H9 (cell line): ENCODE results near the gene PARP1. TPM values are rescaled to one million over a fixed set of nuclear protein-coding genes. Genes with fewer than 3 reads are reported as not detected.

Source experiments
- DNase-seq: peaks from one replicate; pipeline ENCODE4 v3.0.0-alpha.2; 2017
- H2AFZ ChIP-seq: one replicate; pipeline ENCODE4 v1.6.1; 2013; ENCODE audit warnings: mild to moderate bottlenecking, low read length, control low read depth, moderate library complexity
- H2AK5ac ChIP-seq: 2 replicates; pipeline ENCODE4 v1.6.1; 2013; ENCODE audit warnings: low read length, control low read depth, mixed read lengths; ENCODE audit not compliant: insufficient read length
- H2BK120ac ChIP-seq: one replicate; pipeline ENCODE4 v1.6.1; 2013; ENCODE audit warnings: low read depth, mild to moderate bottlenecking, low read length, control low read depth, inconsistent platforms; ENCODE audit not compliant: poor library complexity, severe bottlenecking
- H2BK12ac ChIP-seq: 2 replicates; pipeline ENCODE4 v1.6.1; 2013; ENCODE audit warnings: low read length, control low read depth, mixed read lengths, low read depth; ENCODE audit not compliant: insufficient read length
- H2BK15ac ChIP-seq: 2 replicates; pipeline ENCODE4 v1.6.1; 2013; ENCODE audit warnings: low read depth, low read length, control low read depth
- H2BK20ac ChIP-seq: one replicate; pipeline ENCODE4 v1.6.1; 2013; ENCODE audit warnings: low read depth, mild to moderate bottlenecking, low read length, control low read depth, inconsistent platforms; ENCODE audit not compliant: poor library complexity, severe bottlenecking
- H2BK5ac ChIP-seq: 2 replicates; pipeline ENCODE4 v1.6.1; 2013; ENCODE audit warnings: low read length, control low read depth, mixed read lengths; ENCODE audit not compliant: insufficient read length
- H3K14ac ChIP-seq: 2 replicates; pipeline ENCODE4 v1.6.1; 2013; ENCODE audit warnings: low read length, control low read depth; ENCODE audit not compliant: insufficient read depth
- H3K18ac ChIP-seq: 2 replicates; pipeline ENCODE4 v1.6.1; 2013; ENCODE audit warnings: low read depth, mild to moderate bottlenecking, mixed read lengths, low read length, control low read depth; ENCODE audit not compliant: insufficient read length
- H3K23ac ChIP-seq: 2 replicates; pipeline ENCODE4 v1.6.1; 2013; ENCODE audit warnings: low read length, control low read depth, mixed read lengths, low read depth; ENCODE audit not compliant: insufficient read length
- H3K23me2 ChIP-seq: 2 replicates; pipeline ENCODE4 v1.6.1; 2013; ENCODE audit warnings: low read depth, mild to moderate bottlenecking, mixed read lengths, low read length, control low read depth; ENCODE audit not compliant: insufficient read length, poor library complexity, severe bottlenecking
- H3K27ac ChIP-seq: 2 replicates; pipeline ENCODE4 v1.5.1; 2013; ENCODE audit warnings: low read length, control low read depth, mixed read lengths, low read depth; ENCODE audit not compliant: insufficient read length
- H3K27me3 ChIP-seq: 2 replicates; pipeline ENCODE4 v1.6.1; 2013; ENCODE audit warnings: low read length, control low read depth, inconsistent platforms; ENCODE audit not compliant: insufficient read depth
- H3K4ac ChIP-seq: 2 replicates; pipeline ENCODE4 v1.6.1; 2013; ENCODE audit warnings: low read depth, mild to moderate bottlenecking, control low read depth, inconsistent platforms, low read length, moderate library complexity
- H3K4me1 ChIP-seq: 2 replicates; pipeline ENCODE4 v1.6.1; 2013; ENCODE audit warnings: low read length, control low read depth, inconsistent platforms; ENCODE audit not compliant: insufficient read depth
- H3K4me2 ChIP-seq: 2 replicates; pipeline ENCODE4 v1.6.1; 2013; ENCODE audit warnings: low read length, control low read depth, mixed read lengths; ENCODE audit not compliant: insufficient read length, insufficient read depth
- H3K56ac ChIP-seq: 2 replicates; pipeline ENCODE4 v1.6.1; 2013; ENCODE audit warnings: low read depth, mild to moderate bottlenecking, mixed read lengths, low read length, control low read depth; ENCODE audit not compliant: insufficient read length
- H3K79me1 ChIP-seq: 2 replicates; pipeline ENCODE4 v1.6.1; 2013; ENCODE audit warnings: low read depth, mild to moderate bottlenecking, moderate library complexity, low read length, control low read depth, inconsistent platforms; ENCODE audit not compliant: insufficient read depth, poor library complexity, severe bottlenecking
- H3K79me2 ChIP-seq: 2 replicates; pipeline ENCODE4 v1.6.1; 2013; ENCODE audit warnings: low read length, control low read depth, inconsistent platforms; ENCODE audit not compliant: insufficient read depth
- H3K9ac ChIP-seq: 2 replicates; pipeline ENCODE4 v1.6.1; 2013; ENCODE audit warnings: low read length, control low read depth, mixed read lengths; ENCODE audit not compliant: insufficient read length; ENCODE audit errors: extremely low read depth
- H3K9me3 ChIP-seq: one replicate; pipeline ENCODE4 v1.6.1; 2013; ENCODE audit warnings: low read depth, low read length, inconsistent platforms; ENCODE audit not compliant: control insufficient read depth
- H3T11ph ChIP-seq: one replicate; pipeline ENCODE4 v1.6.1; 2013; ENCODE audit warnings: mild to moderate bottlenecking, low read length, control low read depth, inconsistent platforms
- H4K20me1 ChIP-seq: one replicate; pipeline ENCODE4 v1.6.1; 2013; ENCODE audit not compliant: control insufficient read depth, insufficient read length, insufficient read depth
- H4K5ac ChIP-seq: 2 replicates; pipeline ENCODE4 v1.6.1; 2013; ENCODE audit warnings: low read depth, mild to moderate bottlenecking, mixed read lengths, low read length, control low read depth; ENCODE audit not compliant: insufficient read length
- H4K8ac ChIP-seq: replicated peaks from 2 replicates; pipeline ENCODE4 v1.6.1; 2013; ENCODE audit warnings: low read length, control low read depth, mixed read lengths, low read depth; ENCODE audit not compliant: insufficient read length
- H4K91ac ChIP-seq: 2 replicates; pipeline ENCODE4 v1.6.1; 2013; ENCODE audit warnings: low read depth, mild to moderate bottlenecking, moderate library complexity, mixed read lengths, low read length, control low read depth; ENCODE audit not compliant: insufficient read length
- H3K27ac Mint-ChIP-seq, 3 experiments: 2 replicates in 2 of 3; 3 replicates in 1 of 3; pipeline ENCODE4 v1.8.0; 2020 to 2021; ENCODE audit warnings: mixed read lengths in 3 of 3, mild to moderate bottlenecking in 1 of 3, moderate library complexity in 1 of 3
- H3K27me3 Mint-ChIP-seq: 2 replicates; pipeline ENCODE4 v1.8.0; 2021; ENCODE audit warnings: low read depth, mild to moderate bottlenecking, moderate library complexity, mixed read lengths
- H3K36me3 Mint-ChIP-seq, 3 experiments: 2 replicates in 2 of 3; 3 replicates in 1 of 3; pipeline ENCODE4 v1.8.0; 2020 to 2021; ENCODE audit warnings: low read depth in 3 of 3, mixed read lengths in 3 of 3; ENCODE audit not compliant: insufficient read depth in 1 of 3
- H3K4me1 Mint-ChIP-seq, 2 experiments: 2 replicates each; pipeline ENCODE4 v1.8.0; 2020; ENCODE audit warnings: mixed read lengths in 2 of 2
- H3K4me3 Mint-ChIP-seq, 2 experiments: 2 replicates in 1 of 2; 3 replicates in 1 of 2; pipeline ENCODE4 v1.8.0; 2020 to 2021; ENCODE audit warnings: mild to moderate bottlenecking in 2 of 2, mixed read lengths in 2 of 2, moderate library complexity in 1 of 2
- H3K9me3 Mint-ChIP-seq, 2 experiments: 2 replicates in 1 of 2; 3 replicates in 1 of 2; pipeline ENCODE4 v1.8.0; 2020; ENCODE audit warnings: mild to moderate bottlenecking in 2 of 2, mixed read lengths in 2 of 2, moderate library complexity in 1 of 2
- CTCF ChIP-seq: fragments of 200-600 bp; sonication (generic); conservative IDR thresholded peaks from 3 replicates; pipeline ENCODE4 v1.8.0; 2021; ENCODE audit warnings: antibody characterized with exemption, mild to moderate bottlenecking
- WGBS: extraction: QIAGEN DNeasy Blood & Tissue Kit; methylation state at CpG from one replicate; pipeline ENCODE4 v1.1.7; 2013; ENCODE audit warnings: missing lambda C conversion rate, low lambda C conversion rate, mixed read lengths; ENCODE audit not compliant: insufficient read length; ENCODE audit errors: extremely low coverage; 5-methylcytosine and 5-hydroxymethylcytosine counted together
- total RNA-seq: library from RNA; stranded (reverse); gene quantifications from 2 replicates; pipeline ENCODE4 v1.2.1, GENCODE V29; 2021

The PARP1 gene
- total RNA-seq, 1 experiment from 2014 or later, result 337 TPM

GRCh38 chr1:226318471-226318870, 89.4 kb downstream of the PARP1 start:
- no peak overlapping the region for H2BK15ac ChIP-seq
- H3K79me1 ChIP-seq, result no peaks in the 10 kb centered on the region
- H3K4me1 ChIP-seq, result no peaks in the 10 kb centered on the region
- no peaks in the 10 kb centered on the region for H3K4me1 Mint-ChIP-seq
- H3K9me3 ChIP-seq, result no peaks in the 10 kb centered on the region
- H3K23ac ChIP-seq, result no peak overlapping the region
- no peak overlapping the region for H3K4me3 Mint-ChIP-seq
- H4K5ac ChIP-seq, result no peak overlapping the region
- no peak overlapping the region for H3K18ac ChIP-seq
- peaks cover 0 to 3% of the 10 kb centered on the region in 2 experiments; a peak in 1 of 5 replicates for H3K9me3 Mint-ChIP-seq
- no peak overlapping the region for H3K27ac ChIP-seq
- no peak overlapping the region for H3K14ac ChIP-seq
- H2AK5ac ChIP-seq, result no peak overlapping the region
- H3K27me3 Mint-ChIP-seq, result no peaks in the 10 kb centered on the region; the same call in none of the 2 replicates
- H2AFZ ChIP-seq, result no peak overlapping the region
- no peak for DNase-seq
- TF ChIP-seq CTCF, result no peak
- no peaks in the 10 kb centered on the region for H3K36me3 Mint-ChIP-seq
- no peak overlapping the region for H2BK120ac ChIP-seq
- H4K20me1 ChIP-seq, result no peaks in the 10 kb centered on the region
- H3K27me3 ChIP-seq, result no peaks in the 10 kb centered on the region
- no peaks in the 10 kb centered on the region for H3K23me2 ChIP-seq
- no peak overlapping the region for H2BK20ac ChIP-seq
- H3K4ac ChIP-seq, result no peak overlapping the region
- no CpG with 5 or more reads among the region's 5 CpGs for WGBS
- H3K27ac Mint-ChIP-seq, result no peak overlapping the region
- no peak overlapping the region for H3K9ac ChIP-seq
- no peak overlapping the region for H3K56ac ChIP-seq
- H4K91ac ChIP-seq, result no peak overlapping the region
- H2BK5ac ChIP-seq, result no peak overlapping the region
- no peak overlapping the region for H3K4me2 ChIP-seq
- H2BK12ac ChIP-seq, result no peak overlapping the region
- no peaks in the 10 kb centered on the region for H3K79me2 ChIP-seq
- no peak overlapping the region for H4K8ac ChIP-seq
- no peak overlapping the region for H3T11ph ChIP-seq
